Activated CD4-positive, CD25-positive, alpha-beta regulatory T cell treated with anti-CD3 and anti-CD28 coated beads, Interleukin-2, amount 50 U/mL, for 72 hours (primary cell): ENCODE measurements around the gene WDR33.
"Not testable (repeated sequence)": the region's sequence is repeated elsewhere in the genome, so short reads cannot be mapped to it uniquely, and the experiment has no call there.

Experiments used
- DNase-seq: peaks from one replicate; pipeline ENCODE4 v3.0.0; 2021

Gene WDR33

DNA sequence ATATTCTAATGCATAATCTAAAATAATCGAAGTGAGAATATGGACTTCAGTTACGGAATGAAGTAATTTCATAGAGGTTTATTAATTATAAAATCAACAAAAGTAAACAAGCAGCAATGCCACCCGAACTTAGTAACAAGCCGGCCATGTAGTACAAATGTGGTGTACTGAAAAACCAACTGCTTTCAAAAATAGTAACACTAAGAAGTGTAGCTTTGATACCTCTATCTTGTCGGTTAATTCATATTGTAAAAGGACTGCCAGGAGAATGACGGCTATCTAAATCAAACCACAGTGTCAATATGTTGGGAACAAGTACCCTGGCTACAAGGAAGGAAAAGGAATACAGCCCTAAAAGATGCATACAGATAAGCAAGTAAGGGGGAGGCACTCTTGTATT lies 48.5 kb downstream of the WDR33 start:
- DNase-seq: no peak

- no peak for DNase-seq
Measured at GRCh38 chr2:127759931-127760330, 51.0 kb downstream of the WDR33 start.

GRCh38 chr2:127754186-127754585 lies 56.8 kb downstream of the WDR33 start:
- DNase-seq: no peak

DNA sequence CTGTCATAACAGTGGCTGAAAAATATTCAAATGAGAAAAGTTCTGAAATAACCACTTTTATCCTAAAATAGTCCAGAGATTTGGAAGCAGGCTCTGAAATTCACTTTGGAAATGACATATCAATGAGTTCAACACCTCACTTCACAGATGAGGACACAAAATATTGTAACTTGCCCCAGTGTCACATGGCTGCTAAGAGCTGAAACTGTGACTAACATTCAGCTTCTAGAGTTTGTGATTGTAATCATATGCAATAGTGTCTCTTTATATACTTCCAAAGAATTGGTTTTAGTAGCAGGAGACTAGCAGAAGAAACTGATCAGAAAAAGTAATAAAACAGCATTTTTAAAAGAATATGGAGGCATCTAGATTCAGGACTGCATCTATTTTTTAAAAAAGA lies 57.6 kb downstream of the WDR33 start:
- DNase-seq: no peak

DNA sequence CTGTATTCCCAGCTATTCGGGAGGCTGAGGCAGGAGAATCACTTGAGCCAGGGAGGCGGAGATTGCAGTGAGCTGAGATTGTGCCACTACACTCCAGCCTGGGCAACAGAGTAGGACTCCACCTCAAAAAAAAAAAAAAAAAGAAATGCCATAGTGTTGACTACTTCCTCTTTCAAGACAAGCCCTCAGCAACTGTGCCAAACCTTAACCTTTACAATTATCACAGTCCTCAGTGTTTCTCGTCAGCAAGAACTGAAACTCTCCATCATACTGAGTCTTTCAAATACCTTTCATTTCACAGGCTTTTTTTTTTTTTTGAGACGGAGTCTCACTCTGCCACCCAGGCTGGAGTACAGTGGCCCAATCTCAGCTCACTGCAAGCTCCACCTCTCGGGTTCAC lies 61.4 kb downstream of the WDR33 start:
- DNase-seq: not testable (repeated sequence)

GRCh38 chr2:127747621-127748020 lies 63.4 kb downstream of the WDR33 start:
- DNase-seq: no peak

- DNase-seq: no peak
Measured at GRCh38 chr2:127743477-127744026, 67.4 kb downstream of the WDR33 start.

DNA sequence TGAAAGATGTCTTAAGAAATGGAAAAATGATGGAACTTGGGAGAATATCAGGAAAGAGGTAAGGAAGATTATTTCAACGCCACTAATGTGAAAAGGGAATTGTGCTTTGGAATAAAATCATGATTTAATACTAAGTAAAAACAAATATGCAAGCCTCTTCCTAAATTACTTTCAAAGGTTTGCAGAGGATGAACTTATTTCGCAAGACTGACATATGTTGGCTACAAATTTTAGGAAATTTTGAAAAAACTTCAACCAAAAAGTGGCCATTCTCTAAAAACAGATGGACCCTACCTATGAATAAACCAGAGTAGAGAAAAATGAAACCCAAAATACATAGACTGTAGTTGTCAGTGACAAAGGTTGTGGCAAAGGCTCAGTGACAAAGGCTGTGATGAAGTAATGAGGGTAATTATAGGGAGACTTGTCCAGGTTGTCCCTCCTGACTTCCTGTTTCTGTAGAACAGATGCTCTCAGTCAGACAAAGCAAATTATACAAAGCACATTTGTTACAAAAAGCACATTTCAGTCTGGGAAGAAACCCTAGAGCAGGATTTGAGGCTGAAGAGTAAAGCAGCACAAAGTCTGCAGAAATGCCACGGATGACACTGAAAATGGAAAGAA lies 70.2 kb downstream of the WDR33 start:
- no peak for DNase-seq

- DNase-seq: no peak
Measured at GRCh38 chr2:127739800-127740199, 71.2 kb downstream of the WDR33 start.

DNA sequence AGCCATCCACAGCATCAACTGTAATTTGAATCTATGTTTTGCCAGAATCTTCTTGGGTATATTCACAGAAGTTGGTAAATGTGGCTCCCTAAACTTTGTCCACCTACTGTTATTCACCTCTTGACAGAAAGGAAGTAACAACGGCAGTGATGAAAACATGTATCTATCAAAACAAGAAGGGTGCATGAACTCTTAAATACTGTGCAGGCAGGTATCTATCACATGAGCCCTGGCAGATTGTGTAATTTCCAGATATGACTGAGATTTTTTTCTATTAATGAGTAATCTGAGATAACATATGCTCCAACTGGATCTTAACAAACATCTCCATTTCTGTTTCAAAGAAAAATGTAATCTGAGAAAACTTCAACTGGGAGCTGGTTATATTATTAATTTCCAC lies 73.1 kb downstream of the WDR33 start:
- no peak for DNase-seq

- no peak for DNase-seq
Measured at GRCh38 chr2:127735537-127736399, 75.2 kb downstream of the WDR33 start.

DNA sequence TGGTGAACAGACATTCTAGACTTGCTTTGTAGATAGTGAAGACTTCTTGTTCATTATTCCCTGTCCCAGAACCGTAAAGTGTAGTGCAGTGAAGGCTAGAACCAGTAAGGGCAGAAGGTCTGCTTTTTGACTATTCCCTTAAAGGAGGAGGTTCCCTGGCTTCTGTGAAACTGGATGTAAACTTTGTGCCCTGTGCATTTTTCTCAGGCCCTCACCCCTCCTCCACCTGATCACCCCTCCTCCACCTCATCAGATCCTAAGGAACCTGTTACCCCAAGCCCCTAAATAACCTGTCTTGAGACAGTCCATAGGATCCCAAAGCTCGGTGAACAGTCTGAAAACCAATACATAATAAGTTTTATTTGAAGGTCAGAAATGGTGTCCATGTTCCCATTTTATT lies 75.9 kb downstream of the WDR33 start:
- DNase-seq: no peak

GRCh38 chr2:127733816-127734537 lies 77.0 kb downstream of the WDR33 start:
- DNase-seq: no peak

- DNase-seq: no peak
Measured at GRCh38 chr2:127733113-127733815, 77.7 kb downstream of the WDR33 start.

DNA sequence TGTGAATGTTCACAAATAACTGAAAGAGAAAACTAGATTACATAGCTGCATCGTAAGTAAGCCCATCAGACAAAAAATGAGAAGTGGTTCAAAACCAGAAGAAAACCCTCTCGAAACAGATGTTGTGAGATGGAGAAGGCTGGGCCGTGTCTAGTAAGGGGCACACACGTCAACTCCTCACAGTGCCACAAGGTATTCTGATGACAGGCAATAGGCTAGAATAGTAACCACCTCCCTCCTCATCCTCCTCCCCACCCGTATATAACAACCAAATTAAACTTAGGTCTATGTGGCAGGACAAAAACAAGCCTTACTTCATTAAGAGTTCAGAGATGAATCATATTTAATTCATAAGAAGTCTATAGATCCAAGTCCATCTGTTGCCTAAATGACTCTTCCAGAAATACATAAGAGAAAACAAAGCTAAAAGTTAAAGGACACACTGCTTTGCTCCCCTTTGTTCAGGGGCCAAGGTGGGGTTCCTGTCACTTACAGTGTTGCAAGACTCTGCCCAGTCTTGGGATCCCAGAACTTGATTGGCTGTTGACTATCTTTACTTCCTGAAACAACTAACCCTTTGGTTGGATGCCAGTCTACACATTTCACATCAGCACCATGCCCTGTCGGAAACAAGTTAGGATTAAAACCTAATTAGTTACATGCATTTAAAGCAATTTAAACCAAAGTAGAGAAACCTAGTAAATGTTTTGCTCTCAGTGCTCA lies 84.7 kb downstream of the WDR33 start:
- no peak for DNase-seq

- no peak for DNase-seq
Measured at GRCh38 chr2:127722807-127723206, 88.2 kb downstream of the WDR33 start.

DNA sequence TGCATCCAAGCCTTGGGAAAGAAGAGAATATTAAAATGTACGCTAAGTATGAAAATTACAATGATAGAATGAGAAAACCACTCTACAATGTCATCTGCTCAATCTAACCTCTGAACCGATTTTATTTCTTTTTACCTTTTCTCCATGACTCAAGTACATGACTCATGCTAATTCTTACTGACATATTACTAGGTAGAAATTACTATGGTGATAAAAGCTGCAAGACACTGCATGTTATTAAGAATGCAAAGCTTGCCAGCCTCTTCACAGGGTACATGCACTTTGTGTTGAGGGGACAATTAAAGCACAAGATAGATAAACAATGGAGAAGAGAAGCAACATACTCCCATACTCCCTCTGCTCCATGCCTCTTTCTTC lies 89.0 kb downstream of the WDR33 start:
- no peak for DNase-seq

GRCh38 chr2:127721311-127721977 lies 89.5 kb downstream of the WDR33 start:
- no peak for DNase-seq

DNA sequence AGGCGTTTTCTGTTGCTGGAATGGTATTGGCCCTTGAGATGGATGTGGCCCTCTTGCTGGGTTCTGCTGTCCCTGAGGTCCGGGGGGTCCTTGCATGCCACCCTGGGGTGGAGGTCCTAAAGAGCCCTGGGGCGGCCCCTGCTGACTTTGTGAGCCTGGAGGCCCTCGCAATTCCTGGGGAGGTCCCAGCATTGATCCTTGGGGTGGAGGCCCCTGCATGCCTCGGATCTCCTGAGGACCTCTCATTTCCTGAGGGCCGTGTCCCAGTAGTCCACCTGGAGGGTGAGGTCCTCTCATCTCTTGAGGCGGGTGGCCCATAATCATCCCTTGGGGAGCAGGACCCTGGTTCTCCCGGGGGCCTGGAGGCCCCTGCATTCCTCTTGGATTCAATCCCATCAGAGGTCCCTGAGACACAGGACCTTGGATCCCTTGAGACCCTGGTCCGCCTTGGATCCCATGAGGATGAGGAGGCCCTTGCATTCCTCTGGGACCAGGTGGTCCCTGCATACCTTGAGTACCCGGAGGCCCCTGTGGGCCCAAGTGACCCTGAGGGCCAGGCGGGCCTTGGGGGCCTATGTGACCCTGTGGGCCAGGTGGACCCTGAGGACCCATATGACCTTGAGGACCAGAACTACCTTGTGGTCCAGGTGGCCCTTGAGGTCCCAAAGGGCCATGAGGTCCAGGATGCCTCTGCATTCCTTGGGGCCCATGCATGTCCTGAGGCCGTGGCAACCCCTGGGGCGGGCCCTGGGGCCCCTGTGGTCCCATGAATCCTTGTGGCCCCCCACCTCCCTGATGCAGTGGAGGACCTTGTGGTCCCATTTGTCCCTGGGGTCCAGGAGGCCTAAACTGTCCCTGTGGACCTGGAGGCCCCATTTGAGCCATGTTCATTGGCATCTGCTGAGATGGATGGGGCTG lies 91.4 kb downstream of the WDR33 start:
- no peak for DNase-seq

- no peak for DNase-seq
Measured at GRCh38 chr2:127718271-127718670, 92.7 kb downstream of the WDR33 start.
